GM18867 (cell line): ENCODE results near the gene ART3.

ENCODE experiments used
- ATAC-seq: cut with Tn5 transposase; IDR thresholded peaks from one replicate; pipeline ENCODE4 v1.9.1; 2021; ENCODE audit warnings: mild to moderate bottlenecking, moderate library complexity; ENCODE audit not compliant: unreplicated experiment

The ART3 gene

GRCh38 chr4:76144546-76144945 is 70.0 kb downstream of the ART3 start:
- ATAC-seq = no peak

GRCh38 chr4:76147454-76148141 is 73.1 kb downstream of the ART3 start:
- ATAC-seq = peak; percentile 24

DNA sequence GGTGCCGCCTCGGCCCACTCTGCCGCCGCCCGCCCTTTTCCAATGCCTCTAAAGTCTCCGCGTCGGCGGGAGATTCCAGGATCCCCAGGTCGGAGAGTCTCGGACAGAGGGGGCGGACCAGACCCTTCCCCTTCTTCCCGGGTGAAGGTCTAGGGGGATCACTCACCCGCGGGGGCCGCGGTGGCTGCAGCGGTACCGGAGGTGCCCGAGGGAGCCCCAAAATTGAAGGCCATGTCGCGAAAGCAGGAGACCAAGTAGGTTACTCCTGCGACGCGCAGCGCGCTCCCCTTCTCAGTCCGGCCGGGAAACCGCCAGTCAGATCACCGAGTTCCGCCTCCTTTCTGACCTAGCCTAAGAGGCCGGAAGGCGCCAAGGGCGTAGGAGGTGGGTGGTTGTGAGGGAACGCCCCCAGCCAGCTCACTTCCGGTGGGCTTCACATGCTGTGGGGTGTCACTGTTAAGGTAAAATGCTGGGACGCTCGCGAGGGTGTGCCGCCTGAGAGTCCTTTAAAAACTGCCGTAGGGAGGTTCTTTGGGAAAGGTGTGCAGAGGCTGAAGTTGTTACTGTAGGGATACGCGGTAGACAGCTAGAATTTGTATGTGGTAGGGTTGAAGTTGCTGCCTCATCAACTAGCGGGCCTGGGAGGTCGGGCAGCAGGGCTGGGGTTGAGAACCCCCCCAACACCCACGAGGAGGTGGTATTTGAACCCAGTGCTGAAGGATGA is 73.8 kb downstream of the ART3 start, which contains the start of gene NUP54:
Gene NUP54 (minus strand): TSS at position 256 of the 724 bp plus-strand sequence. CDS start 23 bp downstream, at position 233.
- ATAC-seq = peak; percentile 99

DNA sequence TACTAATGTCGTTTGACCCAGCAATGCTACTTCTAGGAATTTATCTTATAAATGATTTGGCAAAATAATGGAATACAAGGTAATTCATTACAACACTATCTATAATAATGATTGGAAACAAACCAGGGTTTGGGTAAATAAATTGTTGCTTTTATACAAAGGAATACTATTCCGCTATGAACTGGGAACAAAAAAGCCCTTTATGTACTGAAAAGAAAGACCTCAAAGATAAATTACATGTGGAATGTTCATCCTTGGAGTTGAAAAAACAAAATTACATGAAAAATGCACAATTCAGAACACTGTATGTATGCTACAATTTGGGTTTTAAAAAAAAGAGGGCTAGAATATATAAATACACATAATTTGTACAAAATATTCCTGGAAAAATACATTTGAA is 78.8 kb downstream of the ART3 start:
- ATAC-seq = no peak

DNA sequence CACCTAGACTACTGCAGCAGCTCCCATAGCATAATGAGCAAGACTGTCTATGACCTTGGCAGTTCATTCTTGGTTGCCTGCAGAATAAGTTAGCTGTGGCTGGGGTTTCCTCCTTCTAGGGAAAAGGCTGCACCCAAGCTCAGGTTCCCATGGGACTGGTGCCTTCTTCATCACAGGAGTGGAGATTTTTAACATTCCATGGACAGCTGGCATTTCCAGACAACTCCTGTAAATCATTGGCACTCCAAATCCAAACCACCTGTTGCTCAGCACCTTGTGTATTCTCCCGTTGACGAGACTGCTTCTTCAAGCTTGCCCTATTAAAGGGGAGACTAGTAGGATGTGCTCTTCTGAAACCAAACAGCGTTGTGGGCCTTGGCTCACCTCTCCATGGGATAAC is 81.5 kb downstream of the ART3 start:
- ATAC-seq = no peak

DNA sequence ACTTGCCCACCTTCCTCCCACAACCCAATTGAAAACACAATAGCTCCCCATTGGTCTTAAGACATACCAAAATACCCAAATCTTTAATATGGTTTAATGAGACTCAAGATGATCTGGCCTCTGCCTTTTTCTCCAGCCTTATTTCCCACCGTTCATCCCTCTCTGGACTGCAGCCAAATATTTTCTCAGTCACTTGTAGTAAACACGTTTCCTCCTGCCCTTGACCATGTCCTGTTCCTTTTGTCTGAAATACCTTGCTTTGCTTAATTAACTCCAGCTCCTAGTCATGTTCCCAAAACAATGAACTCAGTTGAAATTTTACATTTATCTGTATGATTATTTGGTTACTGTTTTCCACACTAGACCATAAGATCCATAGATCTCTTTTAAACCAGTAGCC is 82.1 kb downstream of the ART3 start:
- no peak for ATAC-seq

- ATAC-seq = no peak
These were observed 85.8 kb downstream of the ART3 start for GRCh38 chr4:76160355-76160754.
